Bronchial epithelial cell (primary cell): ENCODE results near the gene KDM4C. TPM values are rescaled to one million over a fixed set of nuclear protein-coding genes. Genes with fewer than 3 reads are reported as not detected.

Experiments used
- DNase-seq: peaks from one replicate; pipeline ENCODE4 v3.0.0-alpha.2; 2010; ENCODE audit warnings: low read depth
- FAIRE-seq: peaks from 2 replicates; lab custom pipeline; 2011; peaks lifted over from hg19 to GRCh38; lab: Jason Lieb, UNC
- H3K27me3 ChIP-seq: 2 replicates; pipeline ENCODE4 v1.5.1; 2011; ENCODE audit warnings: low read length; ENCODE audit not compliant: control insufficient read depth, insufficient read depth
- H3K36me3 ChIP-seq: 2 replicates; pipeline ENCODE4 v1.5.1; 2011; ENCODE audit warnings: low read length; ENCODE audit not compliant: control insufficient read depth, insufficient read depth
- H3K4me3 ChIP-seq: 2 replicates; pipeline ENCODE4 v1.5.1; 2011; ENCODE audit warnings: mild to moderate bottlenecking, low read depth, low read length, control low read depth
- total RNA-seq: library from RNA; depleted of rRNA; stranded (reverse); fragments of >200 nt; gene quantifications from 2 replicates; pipeline ENCODE4 v1.2.1, GENCODE V29; 2014
- TF ChIP-seq, protein P1 (sequence below): IDR thresholded peaks from 2 replicates; pipeline ENCODE4 v1.5.1; 2011; ENCODE audit warnings: mild to moderate bottlenecking, moderate library complexity, low read length, control low read depth, inconsistent platforms; ENCODE audit not compliant: insufficient read depth, severe bottlenecking

KDM4C gene
- total RNA-seq, 1 donor from 2014 or later, result 36.6 TPM

DNA sequence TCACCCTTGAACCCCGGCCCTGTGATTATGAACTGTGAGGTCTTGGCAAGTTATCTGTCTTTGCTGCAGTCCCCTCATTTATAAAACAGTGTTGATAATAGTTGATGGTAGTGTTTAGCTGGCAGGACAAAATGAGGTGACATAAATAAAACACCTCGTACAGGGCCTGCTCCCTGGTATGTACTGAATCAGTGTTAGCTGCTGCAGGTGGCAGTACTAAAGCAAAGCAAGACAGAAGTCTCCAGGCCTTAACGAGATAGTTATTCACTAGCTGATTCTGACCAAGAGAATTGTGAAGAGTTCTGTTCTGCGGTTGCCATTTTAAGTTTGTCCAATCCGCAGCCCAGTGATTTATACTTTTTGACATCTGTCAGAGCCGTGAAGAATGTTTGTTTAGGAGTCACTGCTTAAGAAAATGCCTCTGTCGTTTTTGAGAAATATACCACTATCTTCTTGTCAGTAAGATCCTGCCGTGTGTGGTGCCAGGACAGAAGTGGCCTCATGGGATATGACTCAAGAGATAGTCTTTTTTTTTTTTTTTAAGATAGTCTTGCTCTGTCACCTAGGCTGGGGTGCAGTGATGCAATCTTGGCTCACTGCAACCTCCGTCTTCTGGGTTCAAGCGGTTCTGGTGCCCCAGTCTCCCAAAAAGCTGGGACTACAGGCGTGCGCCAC is 75.9 kb downstream of the KDM4C start:
- FAIRE-seq (no peak), DNase-seq (peak; percentile 31)
- TF ChIP-seq, protein P1, sequence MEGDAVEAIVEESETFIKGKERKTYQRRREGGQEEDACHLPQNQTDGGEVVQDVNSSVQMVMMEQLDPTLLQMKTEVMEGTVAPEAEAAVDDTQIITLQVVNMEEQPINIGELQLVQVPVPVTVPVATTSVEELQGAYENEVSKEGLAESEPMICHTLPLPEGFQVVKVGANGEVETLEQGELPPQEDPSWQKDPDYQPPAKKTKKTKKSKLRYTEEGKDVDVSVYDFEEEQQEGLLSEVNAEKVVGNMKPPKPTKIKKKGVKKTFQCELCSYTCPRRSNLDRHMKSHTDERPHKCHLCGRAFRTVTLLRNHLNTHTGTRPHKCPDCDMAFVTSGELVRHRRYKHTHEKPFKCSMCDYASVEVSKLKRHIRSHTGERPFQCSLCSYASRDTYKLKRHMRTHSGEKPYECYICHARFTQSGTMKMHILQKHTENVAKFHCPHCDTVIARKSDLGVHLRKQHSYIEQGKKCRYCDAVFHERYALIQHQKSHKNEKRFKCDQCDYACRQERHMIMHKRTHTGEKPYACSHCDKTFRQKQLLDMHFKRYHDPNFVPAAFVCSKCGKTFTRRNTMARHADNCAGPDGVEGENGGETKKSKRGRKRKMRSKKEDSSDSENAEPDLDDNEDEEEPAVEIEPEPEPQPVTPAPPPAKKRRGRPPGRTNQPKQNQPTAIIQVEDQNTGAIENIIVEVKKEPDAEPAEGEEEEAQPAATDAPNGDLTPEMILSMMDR, result no peak
- no peak overlapping the region for H3K4me3 ChIP-seq
- H3K27me3 ChIP-seq, result no peaks in the 10 kb centered on the region
- H3K36me3 ChIP-seq, result peaks cover 4% of the 10 kb centered on the region

DNA sequence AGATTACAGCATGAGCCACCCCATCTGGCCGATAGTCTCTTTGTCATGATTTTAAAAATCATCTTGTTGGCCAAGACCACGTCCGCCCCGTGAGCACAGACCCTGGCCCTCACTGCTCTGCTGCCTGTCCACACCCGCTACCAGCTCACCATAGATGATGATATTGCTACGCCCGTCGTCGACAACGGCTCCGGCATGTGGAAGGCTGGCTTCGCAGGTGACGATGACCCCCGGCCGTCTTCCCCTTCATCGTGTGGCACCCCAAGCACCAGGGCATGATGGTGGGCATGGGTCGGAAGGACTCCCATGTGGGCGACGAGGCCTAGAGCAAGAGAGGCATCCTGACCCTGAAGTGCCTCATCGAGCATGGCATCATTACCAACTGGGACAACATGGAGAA is 76.5 kb downstream of the KDM4C start:
- TF ChIP-seq, protein P1, result no peak
- DNase-seq (no peak), FAIRE-seq (peak; percentile 58)
- H3K4me3 ChIP-seq, result no peak overlapping the region
- H3K27me3 ChIP-seq, result no peaks in the 10 kb centered on the region
- peaks cover 4% of the 10 kb centered on the region for H3K36me3 ChIP-seq

DNA sequence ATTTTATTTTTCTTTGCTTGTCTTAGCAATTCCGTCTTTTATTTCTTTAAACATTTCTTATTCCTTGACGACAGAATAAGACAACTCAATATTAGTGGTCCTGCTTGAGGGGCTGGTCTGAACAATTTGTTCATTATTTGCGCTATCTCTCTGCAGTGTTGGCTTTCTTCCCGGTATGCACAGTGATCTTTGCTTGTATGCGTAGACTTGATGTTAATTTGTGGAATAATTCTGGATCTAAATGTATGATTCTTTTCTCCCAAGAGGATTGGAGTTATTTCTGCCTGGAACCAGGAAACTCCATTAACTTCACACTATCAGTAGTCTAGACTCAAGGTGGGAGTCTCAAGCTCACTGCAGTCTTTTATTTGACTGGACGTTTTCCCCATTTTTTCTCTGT is 80.4 kb downstream of the KDM4C start:
- H3K36me3 ChIP-seq, result peaks cover 4% of the 10 kb centered on the region
- TF ChIP-seq, protein P1, result no peak
- H3K27me3 ChIP-seq, result no peaks in the 10 kb centered on the region
- DNase-seq, result no peak
- H3K4me3 ChIP-seq, result no peak overlapping the region
- no peak for FAIRE-seq

DNA sequence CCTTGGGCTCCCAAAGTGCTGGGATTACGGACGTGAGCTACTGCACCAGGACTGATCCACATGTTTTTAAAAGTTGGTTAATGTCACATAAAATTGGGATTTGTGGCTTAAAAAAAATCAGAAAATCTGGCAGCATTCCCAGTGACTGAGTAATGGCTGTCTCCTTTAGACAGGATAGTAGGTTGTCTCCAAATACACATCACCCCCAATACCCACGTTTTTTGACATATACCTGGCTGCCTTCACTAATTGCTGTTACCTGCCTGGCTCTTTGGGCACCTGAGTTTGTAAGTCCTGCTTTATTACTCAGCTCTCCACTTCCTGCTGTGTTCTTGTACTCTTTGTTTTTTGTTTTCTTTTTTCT is 84.8 kb downstream of the KDM4C start:
- FAIRE-seq, result no peak
- no peak overlapping the region for H3K4me3 ChIP-seq

DNA sequence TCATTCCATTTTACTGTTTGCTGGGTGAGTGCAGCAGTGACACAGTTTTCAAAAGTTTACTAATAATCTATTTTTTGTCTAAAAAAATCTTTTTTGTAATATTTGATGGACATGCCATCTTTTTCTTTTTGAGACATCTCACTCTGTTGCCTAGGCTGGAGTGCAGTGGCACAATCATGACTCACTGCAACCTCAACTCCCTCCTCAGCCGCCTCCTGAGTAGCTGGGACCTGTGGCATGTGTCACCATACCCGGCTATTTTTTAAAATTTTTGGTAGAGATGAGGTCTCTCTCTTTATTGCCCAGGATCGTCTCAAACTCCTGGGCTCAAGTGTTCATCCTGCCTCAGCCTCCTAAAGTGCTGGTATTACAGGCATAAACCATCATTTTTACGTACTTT is 86.0 kb downstream of the KDM4C start:
- TF ChIP-seq, protein P1, result no peak
- Histone ChIP-seq H3K4me3 (no peak overlapping the region), H3K27me3 (no peaks in the 10 kb centered on the region), H3K36me3 (no peaks in the 10 kb centered on the region)
- no peak for FAIRE-seq
- no peak for DNase-seq

More for the DNA sequence above, 84.8 kb downstream of the KDM4C start:
- Histone ChIP-seq H3K36me3 (no peaks in the 10 kb centered on the region), H3K27me3 (no peaks in the 10 kb centered on the region)
- no peak for DNase-seq
- TF ChIP-seq, protein P1, result no peak

DNA sequence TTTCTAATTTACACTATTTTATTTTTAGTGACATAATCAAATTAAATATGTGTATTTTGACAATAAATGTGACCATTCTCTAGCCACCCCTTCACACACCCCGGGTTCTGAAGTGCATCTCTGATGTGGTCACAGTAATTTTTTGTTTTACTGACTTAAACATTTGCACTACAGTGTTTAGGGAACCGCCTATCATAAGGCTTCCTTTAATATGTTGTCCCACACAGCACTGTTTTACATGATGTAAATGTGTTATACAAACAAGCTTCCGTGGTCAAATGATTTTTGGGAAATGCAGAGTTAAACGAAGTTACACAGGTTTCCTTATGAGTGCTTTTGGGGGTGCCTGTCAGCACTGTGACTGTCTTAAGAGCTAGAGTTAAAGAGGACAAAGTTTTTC is 86.5 kb downstream of the KDM4C start:
- H3K36me3 ChIP-seq, result peaks cover under 1% of the 10 kb centered on the region
- no peak for FAIRE-seq
- no peak for DNase-seq
- H3K4me3 ChIP-seq, result no peak overlapping the region
- TF ChIP-seq, protein P1, result no peak
- H3K27me3 ChIP-seq, result no peaks in the 10 kb centered on the region
